Osteocyte (in vitro differentiated cells): ENCODE results near the gene MT3. TPM values are rescaled to one million over a fixed set of nuclear protein-coding genes. Genes with fewer than 3 reads are reported as not detected.

Experiments used
- DNase-seq: peaks from one replicate; pipeline ENCODE4 v3.0.0; 2021; ENCODE audit warnings: mixed read lengths; ENCODE audit not compliant: unreplicated experiment; ENCODE audit errors: extremely low spot score
- H3K27ac Mint-ChIP-seq: one replicate; pipeline ENCODE4 v1.8.0; 2021; ENCODE audit warnings: mild to moderate bottlenecking, mixed read lengths; ENCODE audit not compliant: unreplicated experiment
- H3K27me3 Mint-ChIP-seq: one replicate; pipeline ENCODE4 v1.8.0; 2021; ENCODE audit warnings: mixed read lengths; ENCODE audit not compliant: unreplicated experiment
- H3K36me3 Mint-ChIP-seq: one replicate; pipeline ENCODE4 v1.8.0; 2021; ENCODE audit warnings: mixed read lengths; ENCODE audit not compliant: unreplicated experiment
- H3K4me1 Mint-ChIP-seq: one replicate; pipeline ENCODE4 v1.8.0; 2021; ENCODE audit warnings: mixed read lengths; ENCODE audit not compliant: unreplicated experiment
- H3K4me3 Mint-ChIP-seq: one replicate; pipeline ENCODE4 v1.8.0; 2021; ENCODE audit warnings: mild to moderate bottlenecking, moderate library complexity, mixed read lengths; ENCODE audit not compliant: unreplicated experiment
- H3K9me3 Mint-ChIP-seq: one replicate; pipeline ENCODE4 v1.8.0; 2021; ENCODE audit warnings: mixed read lengths; ENCODE audit not compliant: unreplicated experiment
- total RNA-seq: library from RNA; stranded (reverse); gene quantifications from 2 replicates; pipeline ENCODE4 v1.2.1, GENCODE V29; 2021
- TF ChIP-seq, protein P1 (sequence below): fragments of 200-600 bp; sonication (generic); IDR thresholded peaks from 2 replicates; pipeline ENCODE4 v1.5.0; 2021; ENCODE audit warnings: antibody characterized with exemption, mild to moderate bottlenecking, moderate library complexity

Gene MT3
- total RNA-seq, 1 donor from 2014 or later: not detected

GRCh38 chr16:56558024-56558747, 31.1 kb upstream of the MT3 start:
- Mint-ChIP-seq H3K27me3 (peaks cover 14% of the 10 kb centered on the region), H3K36me3 (no peaks in the 10 kb centered on the region), H3K4me3 (no peak overlapping the region), H3K4me1 (peaks cover 5% of the 10 kb centered on the region), H3K27ac (no peak overlapping the region), H3K9me3 (no peaks in the 10 kb centered on the region)
- TF ChIP-seq, protein P1, sequence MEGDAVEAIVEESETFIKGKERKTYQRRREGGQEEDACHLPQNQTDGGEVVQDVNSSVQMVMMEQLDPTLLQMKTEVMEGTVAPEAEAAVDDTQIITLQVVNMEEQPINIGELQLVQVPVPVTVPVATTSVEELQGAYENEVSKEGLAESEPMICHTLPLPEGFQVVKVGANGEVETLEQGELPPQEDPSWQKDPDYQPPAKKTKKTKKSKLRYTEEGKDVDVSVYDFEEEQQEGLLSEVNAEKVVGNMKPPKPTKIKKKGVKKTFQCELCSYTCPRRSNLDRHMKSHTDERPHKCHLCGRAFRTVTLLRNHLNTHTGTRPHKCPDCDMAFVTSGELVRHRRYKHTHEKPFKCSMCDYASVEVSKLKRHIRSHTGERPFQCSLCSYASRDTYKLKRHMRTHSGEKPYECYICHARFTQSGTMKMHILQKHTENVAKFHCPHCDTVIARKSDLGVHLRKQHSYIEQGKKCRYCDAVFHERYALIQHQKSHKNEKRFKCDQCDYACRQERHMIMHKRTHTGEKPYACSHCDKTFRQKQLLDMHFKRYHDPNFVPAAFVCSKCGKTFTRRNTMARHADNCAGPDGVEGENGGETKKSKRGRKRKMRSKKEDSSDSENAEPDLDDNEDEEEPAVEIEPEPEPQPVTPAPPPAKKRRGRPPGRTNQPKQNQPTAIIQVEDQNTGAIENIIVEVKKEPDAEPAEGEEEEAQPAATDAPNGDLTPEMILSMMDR: no peak
- no peak for DNase-seq

DNA sequence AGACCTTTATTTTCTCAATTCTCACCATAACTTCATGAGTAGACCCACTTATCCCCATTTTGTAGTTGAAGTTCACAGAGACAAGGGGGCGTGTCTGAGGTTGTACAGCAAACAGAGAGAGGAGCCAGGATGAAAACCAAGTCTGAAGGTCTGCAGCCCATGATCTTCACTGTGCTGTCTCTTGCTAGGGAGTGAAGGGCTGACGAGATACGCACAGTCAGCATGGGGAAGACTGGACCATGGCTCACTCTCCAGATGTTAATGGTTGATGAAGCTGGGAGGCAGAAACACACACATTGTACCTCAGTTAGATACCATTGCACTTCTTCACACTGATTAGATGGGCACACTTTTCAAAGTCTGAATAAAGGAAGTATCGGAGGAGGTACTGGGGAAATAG, 30.2 kb upstream of the MT3 start:
- DNase-seq: no peak
- peaks cover 12% of the 10 kb centered on the region for H3K27me3 Mint-ChIP-seq
- no peaks in the 10 kb centered on the region for H3K9me3 Mint-ChIP-seq
- peaks cover 5% of the 10 kb centered on the region for H3K4me1 Mint-ChIP-seq
- no peak overlapping the region for H3K4me3 Mint-ChIP-seq
- H3K27ac Mint-ChIP-seq: no peak overlapping the region
- H3K36me3 Mint-ChIP-seq: no peaks in the 10 kb centered on the region
- TF ChIP-seq, protein P1: no peak

DNA sequence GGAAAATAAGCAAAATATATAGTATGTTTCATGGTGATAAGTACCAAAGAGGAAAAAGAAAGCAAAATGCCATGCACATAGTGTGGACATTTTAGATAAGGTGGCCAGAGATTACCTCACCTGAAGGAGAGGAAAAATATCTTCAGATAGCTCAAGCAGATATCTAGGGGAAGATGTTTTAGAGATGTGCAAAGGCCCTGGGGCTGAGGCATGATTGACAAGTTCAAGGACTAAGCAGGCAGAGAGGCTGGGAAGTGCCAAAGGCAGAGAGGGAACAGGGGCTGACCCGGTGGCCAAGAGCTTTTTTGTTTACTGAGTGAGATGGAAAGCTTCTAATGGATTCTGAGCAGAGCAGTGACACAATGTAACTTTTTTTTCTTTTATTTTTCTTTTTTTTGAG, 28.9 kb upstream of the MT3 start:
- H3K9me3 Mint-ChIP-seq: no peaks in the 10 kb centered on the region
- H3K4me1 Mint-ChIP-seq: peaks cover 5% of the 10 kb centered on the region
- TF ChIP-seq, protein P1: no peak
- DNase-seq: no peak
- H3K27me3 Mint-ChIP-seq: peaks cover 13% of the 10 kb centered on the region
- no peak overlapping the region for H3K27ac Mint-ChIP-seq
- no peaks in the 10 kb centered on the region for H3K36me3 Mint-ChIP-seq
- H3K4me3 Mint-ChIP-seq: no peak overlapping the region

GRCh38 chr16:56561126-56561525, 28.2 kb upstream of the MT3 start:
- H3K4me3 Mint-ChIP-seq: no peak overlapping the region
- no peak for DNase-seq
- H3K27me3 Mint-ChIP-seq: peaks cover 17% of the 10 kb centered on the region
- H3K4me1 Mint-ChIP-seq: peaks cover 5% of the 10 kb centered on the region
- no peak overlapping the region for H3K27ac Mint-ChIP-seq
- TF ChIP-seq, protein P1: no peak
- H3K36me3 Mint-ChIP-seq: no peaks in the 10 kb centered on the region
- H3K9me3 Mint-ChIP-seq: no peaks in the 10 kb centered on the region

GRCh38 chr16:56564793-56565477, 24.4 kb upstream of the MT3 start, which contains the start of gene MT4:
Gene MT4, plus strand, starts transcription at chr16:56565073. Its CDS starts 56 bp downstream, at chr16:56565129.
- Mint-ChIP-seq H3K27me3 (peaks cover 34% of the 10 kb centered on the region), H3K9me3 (no peaks in the 10 kb centered on the region), H3K4me1 (no peaks in the 10 kb centered on the region), H3K36me3 (no peaks in the 10 kb centered on the region), H3K4me3 (no peak within 1 kb of the TSS), H3K27ac (no peak within 1 kb of the TSS)
- no peak for DNase-seq
- TF ChIP-seq, protein P1: no peak
